Activated naive CD4-positive, alpha-beta T cell treated with anti-CD3 and anti-CD28 coated beads for 36 hours (primary cell): ENCODE measurements around the gene TSPAN7. TPM values are rescaled to one million over a fixed set of nuclear protein-coding genes. Genes with fewer than 3 reads are reported as not detected.
A peak's percentile ranks its signal among the peaks of the same experiment; 100 is the strongest.

Experiments used
- CTCF ChIA-PET: fragments of 350-600 bp; sonication (Branson Sonifier 250); formaldehyde crosslinking; loops from one replicate; lab custom pipeline; 2021; ENCODE audit warnings: antibody characterized with exemption; lab: Charles Lee
- DNase-seq: peaks from one replicate; pipeline ENCODE4 v3.0.0-alpha.2; 2020
- H3K27ac Mint-ChIP-seq: one replicate; pipeline ENCODE4 v1.8.0; 2021; ENCODE audit warnings: mild to moderate bottlenecking, mixed read lengths
- H3K27me3 Mint-ChIP-seq: one replicate; pipeline ENCODE4 v1.8.0; 2021; ENCODE audit warnings: low read depth, mixed read lengths
- H3K36me3 Mint-ChIP-seq: one replicate; pipeline ENCODE4 v1.8.0; 2021; ENCODE audit warnings: low read depth, mixed read lengths
- H3K4me1 Mint-ChIP-seq: one replicate; pipeline ENCODE4 v1.8.0; 2021; ENCODE audit warnings: low read depth, mixed read lengths
- H3K4me3 Mint-ChIP-seq: one replicate; pipeline ENCODE4 v1.8.0; 2021; ENCODE audit warnings: mild to moderate bottlenecking, moderate library complexity, mixed read lengths
- H3K9me3 Mint-ChIP-seq: one replicate; pipeline ENCODE4 v1.8.0; 2021; ENCODE audit warnings: mixed read lengths
- intact Hi-C: fragments of 100-400 bp; cut with micrococcal nuclease; formaldehyde crosslinking; loops from one replicate; pipeline ENCODE4 v1.15.1; 2023
- total RNA-seq, 2 experiments: library from RNA; stranded (reverse); gene quantifications; one replicate each; pipeline ENCODE4 v1.2.3, GENCODE V29; 2021

The TSPAN7 gene
- total RNA-seq, 2 experiments from 2014 or later = 1.8 to 1.9 TPM

DNA sequence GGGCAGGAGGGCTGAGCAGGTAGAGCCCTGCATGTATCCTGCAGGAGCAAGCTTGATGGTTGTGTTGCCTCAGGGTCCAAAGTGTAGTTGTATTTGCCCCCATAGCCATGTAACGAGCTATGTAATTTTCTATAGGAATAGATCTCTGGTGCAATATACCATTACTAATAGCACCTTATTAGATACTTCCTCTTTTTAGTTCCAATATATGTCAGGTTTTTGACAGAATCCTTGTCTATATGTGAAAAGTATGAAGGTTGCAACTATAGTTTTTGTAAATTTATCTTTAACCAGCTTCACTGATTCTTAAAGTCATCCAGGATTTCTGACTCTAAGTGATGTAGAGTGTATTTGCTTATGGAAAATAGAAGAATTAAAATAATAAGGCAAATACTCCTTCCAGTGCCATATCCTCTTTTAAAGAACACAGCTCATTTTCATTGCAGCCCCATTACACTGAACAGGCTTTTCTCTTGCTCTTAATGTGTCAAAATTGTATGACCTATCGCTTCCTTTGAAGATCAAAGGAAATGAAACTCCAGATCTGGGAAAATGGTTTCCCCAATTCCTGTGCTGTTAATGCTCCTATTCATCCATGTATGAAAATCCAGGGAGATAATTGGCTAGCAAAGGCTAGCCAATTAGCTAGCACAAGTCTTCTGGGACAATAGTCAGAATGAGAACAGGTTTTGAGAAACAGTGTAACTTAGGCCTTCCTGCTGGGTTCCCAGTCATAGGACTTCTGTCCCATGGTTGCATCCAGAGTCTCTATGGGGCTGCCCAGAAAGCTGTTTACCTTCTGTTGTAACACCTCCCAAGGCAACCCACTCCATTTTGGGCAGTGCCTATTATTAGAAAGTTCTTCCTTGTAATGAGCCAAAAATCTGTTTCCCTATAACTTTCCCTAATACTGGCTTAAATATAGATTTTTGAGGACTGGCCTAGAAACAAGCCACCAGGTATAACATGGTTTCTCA, 90.6 kb downstream of the TSPAN7 start:
- CTCF ChIA-PET = interaction anchor here (0.9 kb wide), 1 partner anchor 102 kb away, joined by 3 read pairs; no protein-coding TSS in a partner anchor
- Mint-ChIP-seq H3K27ac (no peak overlapping the region), H3K27me3 (no peaks in the 10 kb centered on the region), H3K4me3 (no peak overlapping the region), H3K36me3 (no peaks in the 10 kb centered on the region), H3K4me1 (no peaks in the 10 kb centered on the region), H3K9me3 (no peaks in the 10 kb centered on the region)
- DNase-seq = no peak
- intact Hi-C loops = no loop called here

DNA sequence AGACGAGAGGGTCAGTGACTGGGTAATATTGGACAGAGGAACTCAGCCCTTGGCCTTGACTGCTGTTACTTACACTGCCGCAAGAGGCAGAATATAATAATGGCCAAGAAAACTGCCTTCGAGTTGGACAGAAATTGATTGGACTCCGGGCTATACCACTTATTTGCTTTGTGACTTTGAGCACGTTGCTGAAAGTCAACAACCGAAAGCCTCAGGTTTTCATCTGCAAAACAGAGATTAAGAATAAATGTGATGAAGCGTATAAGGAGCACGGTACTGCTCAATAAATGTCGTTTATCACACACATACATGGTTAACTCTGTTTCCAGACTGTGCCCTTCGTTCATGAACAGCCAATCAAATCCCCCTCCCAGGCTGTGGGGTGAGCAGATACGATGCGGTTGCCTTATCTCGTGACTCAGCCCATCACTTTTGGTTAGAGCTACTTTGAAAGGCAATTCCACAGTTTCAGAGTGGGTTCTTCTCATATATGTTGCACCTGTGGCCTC, 91.6 kb downstream of the TSPAN7 start:
- Mint-ChIP-seq H3K27ac (no peak overlapping the region), H3K4me3 (no peak overlapping the region), H3K9me3 (no peaks in the 10 kb centered on the region), H3K36me3 (no peaks in the 10 kb centered on the region), H3K4me1 (no peaks in the 10 kb centered on the region), H3K27me3 (no peaks in the 10 kb centered on the region)
- no peak for DNase-seq
- intact Hi-C loops = no loop called here
- CTCF ChIA-PET = no interaction called here

DNA sequence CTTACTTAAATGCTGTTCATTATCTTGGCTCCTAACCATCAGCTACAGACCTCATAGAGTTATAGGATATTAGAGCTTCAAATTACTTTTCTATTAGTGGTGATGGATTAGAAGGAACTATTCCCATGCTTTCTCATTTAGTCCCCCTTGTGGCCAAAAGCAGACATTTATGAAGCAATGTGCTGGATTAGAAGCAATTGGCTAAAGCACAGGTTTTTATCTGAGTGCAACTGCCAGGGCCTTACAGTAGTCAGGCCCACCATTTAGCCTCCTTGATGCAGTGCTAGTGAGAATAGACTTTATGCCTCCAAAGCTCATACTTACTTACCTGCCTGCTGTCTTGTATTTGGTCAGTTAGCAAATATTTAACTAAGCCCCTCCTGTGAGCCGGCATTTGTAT, 93.0 kb downstream of the TSPAN7 start:
- intact Hi-C loops = no loop called here
- no peaks in the 10 kb centered on the region for H3K27me3 Mint-ChIP-seq
- H3K4me3 Mint-ChIP-seq = no peak overlapping the region
- H3K9me3 Mint-ChIP-seq = no peaks in the 10 kb centered on the region
- H3K4me1 Mint-ChIP-seq = no peaks in the 10 kb centered on the region
- H3K36me3 Mint-ChIP-seq = no peaks in the 10 kb centered on the region
- DNase-seq = no peak
- CTCF ChIA-PET = interaction anchor here (3.6 kb wide), 1 partner anchor 27 kb away, joined by 10 read pairs; no protein-coding TSS in a partner anchor
- no peak overlapping the region for H3K27ac Mint-ChIP-seq

DNA sequence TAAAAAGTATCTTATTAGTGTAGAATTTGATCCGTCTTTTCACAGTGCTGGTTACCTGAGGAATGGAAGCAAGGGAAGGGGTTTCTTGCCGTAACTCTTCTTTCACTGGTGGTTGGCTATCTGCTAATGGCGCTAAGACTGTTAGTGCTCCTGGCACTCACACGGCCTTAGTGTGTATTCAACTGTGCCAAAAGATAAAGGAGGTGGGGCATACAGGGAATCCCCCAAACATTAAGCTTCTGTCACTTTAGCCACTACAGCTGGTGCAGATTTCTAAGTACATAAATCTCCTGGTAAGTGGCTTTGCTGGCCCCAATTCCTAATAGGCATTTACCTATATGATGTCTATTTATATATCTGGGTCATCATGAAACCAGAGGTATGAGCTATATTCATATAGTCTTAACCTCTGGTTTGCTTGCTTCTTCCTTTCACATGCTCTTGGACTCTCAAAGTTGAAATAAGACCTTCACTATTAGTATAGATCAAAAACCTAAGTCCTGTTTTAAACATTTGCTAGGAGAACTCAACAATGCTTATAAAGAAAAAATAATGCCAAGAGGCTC, 95.1 kb downstream of the TSPAN7 start:
- Mint-ChIP-seq H3K4me1 (no peaks in the 10 kb centered on the region), H3K4me3 (no peak overlapping the region), H3K9me3 (no peaks in the 10 kb centered on the region), H3K36me3 (no peaks in the 10 kb centered on the region), H3K27ac (no peak overlapping the region), H3K27me3 (no peaks in the 10 kb centered on the region)
- intact Hi-C loops = no loop called here
- CTCF ChIA-PET = interaction anchor here (0.7 to 3.6 kb wide), 2 partner anchors 9 to 29 kb away, joined by 3 to 10 read pairs; no protein-coding TSS in a partner anchor
- DNase-seq = no peak

DNA sequence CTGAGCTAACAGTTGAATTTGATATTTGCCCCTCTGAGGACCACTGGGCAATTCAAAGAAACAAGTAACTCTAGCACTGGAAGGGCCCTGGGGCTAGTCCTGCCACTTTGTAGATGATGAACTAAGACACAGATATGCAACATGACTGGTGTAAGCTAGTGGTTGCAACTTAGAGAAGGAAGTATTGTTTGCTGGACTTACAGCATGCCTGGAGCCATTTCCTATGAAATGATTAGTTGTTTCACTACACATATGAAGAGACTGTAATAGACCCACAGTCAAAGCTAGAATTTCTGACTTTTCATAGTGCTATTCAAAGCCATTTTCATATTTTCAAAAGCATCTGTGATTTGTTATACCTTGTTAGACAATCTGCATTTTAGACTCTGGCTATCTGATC, 96.2 kb downstream of the TSPAN7 start:
- Mint-ChIP-seq H3K9me3 (no peaks in the 10 kb centered on the region), H3K4me1 (no peaks in the 10 kb centered on the region), H3K36me3 (no peaks in the 10 kb centered on the region), H3K4me3 (no peak overlapping the region), H3K27ac (no peak overlapping the region), H3K27me3 (no peaks in the 10 kb centered on the region)
- no peak for DNase-seq
- intact Hi-C loops = no loop called here
- CTCF ChIA-PET = interaction anchor here (3.6 kb wide), 1 partner anchor 30 kb away, joined by 10 read pairs; no protein-coding TSS in a partner anchor

DNA sequence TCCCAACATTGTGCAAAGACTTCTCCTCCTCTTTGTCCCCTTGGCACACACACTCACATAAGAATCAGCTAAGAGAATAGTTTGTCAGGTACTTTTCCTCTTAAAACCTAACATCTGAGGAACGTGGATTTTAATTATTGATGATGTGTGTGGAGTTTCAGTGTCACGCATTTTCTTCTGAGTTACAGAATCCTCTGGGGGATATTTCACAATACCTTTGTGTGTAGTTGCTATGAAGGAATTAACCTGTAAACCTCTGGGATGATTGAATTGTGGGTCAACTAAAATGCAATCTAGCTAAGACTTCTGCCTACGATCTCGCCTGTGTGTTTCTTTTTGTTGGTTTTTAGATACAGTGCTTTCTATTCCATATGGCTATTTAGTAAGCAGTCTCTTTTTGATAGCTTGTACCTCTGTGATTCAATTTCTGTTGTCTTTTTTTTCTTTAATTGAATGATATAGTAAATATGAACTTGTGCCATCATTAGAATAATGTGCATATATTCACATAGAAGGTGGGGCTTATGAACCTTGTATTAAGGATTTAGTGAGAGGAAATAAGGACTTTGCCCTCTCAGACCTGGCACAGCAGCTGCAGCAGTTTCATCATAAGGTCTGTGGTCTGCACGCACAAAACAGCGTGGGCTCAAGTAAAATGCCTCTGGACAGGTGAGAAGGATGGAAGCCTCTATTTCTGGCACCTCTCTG, 99.2 kb downstream of the TSPAN7 start:
- intact Hi-C loops = loop anchor here (5.0 to 10.0 kb wide), 2 partner anchors 92 to 324 kb away; no protein-coding TSS in a partner anchor
- CTCF ChIA-PET = no interaction called here

DNA sequence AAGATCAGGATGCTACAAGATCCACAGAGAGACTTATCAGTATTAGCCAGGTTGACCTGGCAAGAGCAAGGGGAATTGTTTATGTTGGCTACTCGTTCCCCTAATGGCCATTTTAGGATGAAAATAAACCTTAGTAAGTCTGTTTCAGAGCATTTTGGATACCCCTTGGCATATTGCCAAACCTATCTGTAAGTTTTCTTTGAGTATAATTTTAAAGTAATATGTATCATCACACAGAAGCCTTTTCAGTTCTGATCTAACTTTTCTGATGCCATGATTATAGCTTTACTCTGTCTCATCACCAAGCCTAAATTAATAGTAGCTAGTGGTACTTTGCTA, 99.7 kb downstream of the TSPAN7 start:
- H3K27ac Mint-ChIP-seq = no peak overlapping the region
- CTCF ChIA-PET = no interaction called here
- intact Hi-C loops = loop anchor here (5.0 to 10.0 kb wide), 2 partner anchors 91 to 324 kb away; no protein-coding TSS in a partner anchor

More for the DNA sequence above, 99.2 kb downstream of the TSPAN7 start:
- no peak for DNase-seq
- Mint-ChIP-seq H3K27ac (no peak overlapping the region), H3K4me1 (no peaks in the 10 kb centered on the region), H3K9me3 (no peaks in the 10 kb centered on the region), H3K27me3 (no peaks in the 10 kb centered on the region), H3K4me3 (no peak overlapping the region), H3K36me3 (no peaks in the 10 kb centered on the region)

DNA sequence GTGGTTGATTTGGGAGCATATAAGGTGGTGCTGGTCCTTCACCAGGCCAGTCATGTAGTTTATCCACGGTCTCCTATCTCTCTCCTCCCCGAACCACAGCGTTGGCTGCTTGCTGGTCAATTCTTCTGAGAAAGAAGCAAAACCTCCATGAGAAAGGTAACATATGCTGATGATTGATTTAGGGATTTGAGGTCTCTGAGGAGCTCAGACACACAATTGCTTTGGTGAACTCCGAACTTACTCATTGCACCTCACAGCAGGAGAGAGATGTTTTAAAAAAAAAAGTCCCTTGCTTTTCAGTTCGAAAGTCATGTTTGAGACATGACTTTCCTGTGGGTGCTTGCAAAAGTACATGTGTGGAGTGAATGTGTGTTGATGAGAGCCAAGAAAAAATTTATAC, 100.2 kb downstream of the TSPAN7 start:
- no peak overlapping the region for H3K4me3 Mint-ChIP-seq
- no peak for DNase-seq
- no peak overlapping the region for H3K27ac Mint-ChIP-seq
- no peaks in the 10 kb centered on the region for H3K36me3 Mint-ChIP-seq
- H3K27me3 Mint-ChIP-seq = no peaks in the 10 kb centered on the region
- no peaks in the 10 kb centered on the region for H3K9me3 Mint-ChIP-seq
- H3K4me1 Mint-ChIP-seq = no peaks in the 10 kb centered on the region
- CTCF ChIA-PET = interaction anchor here (0.6 kb wide), 1 partner anchor 18 kb away, joined by 4 read pairs; no protein-coding TSS in a partner anchor
- intact Hi-C loops = loop anchor here (5.0 to 10.0 kb wide), 2 partner anchors 91 to 323 kb away; no protein-coding TSS in a partner anchor

More for the DNA sequence above, 99.7 kb downstream of the TSPAN7 start:
- Mint-ChIP-seq H3K9me3 (no peaks in the 10 kb centered on the region), H3K4me1 (no peaks in the 10 kb centered on the region), H3K36me3 (no peaks in the 10 kb centered on the region), H3K4me3 (no peak overlapping the region), H3K27me3 (no peaks in the 10 kb centered on the region)
- DNase-seq = no peak

DNA sequence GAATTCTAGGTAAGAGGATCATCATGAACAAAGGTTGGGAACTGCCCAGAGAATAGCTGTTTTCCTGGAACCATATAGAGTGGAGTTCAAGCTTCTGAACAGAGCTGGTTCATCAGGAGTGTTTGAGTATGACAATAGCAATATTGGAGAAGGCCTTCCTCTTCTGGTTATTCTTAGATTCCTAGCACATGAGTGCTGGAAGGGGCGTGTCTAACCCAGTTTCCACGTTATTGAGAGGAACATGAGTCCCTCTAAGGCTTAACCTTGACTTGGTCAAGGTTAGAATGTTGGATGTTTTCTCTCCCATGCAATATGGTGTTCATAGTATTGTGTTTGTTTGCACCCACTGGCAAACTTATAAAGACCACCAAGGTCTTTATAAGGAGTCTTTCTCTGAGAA, 101.3 kb downstream of the TSPAN7 start:
- no peaks in the 10 kb centered on the region for H3K4me1 Mint-ChIP-seq
- H3K4me3 Mint-ChIP-seq = no peak overlapping the region

DNA sequence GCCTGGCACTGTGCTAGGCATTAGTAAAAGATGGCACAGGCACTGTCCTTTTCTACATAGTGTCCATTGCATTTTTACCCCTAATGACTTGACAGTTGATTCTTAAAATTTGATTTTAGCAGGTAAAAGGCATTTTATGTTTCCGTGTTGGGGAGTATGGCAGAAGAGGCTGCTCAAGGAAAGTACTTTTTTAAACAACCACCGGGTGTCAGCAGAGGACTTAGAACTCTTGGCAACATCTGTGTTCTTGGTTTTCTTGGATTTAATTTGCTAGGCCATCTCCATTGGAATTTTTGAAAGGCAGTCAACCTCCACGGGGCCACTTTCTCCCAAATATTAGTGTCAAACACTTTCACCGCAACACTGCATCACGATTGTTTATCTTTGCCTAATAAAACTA, 102.9 kb downstream of the TSPAN7 start:
- no peak overlapping the region for H3K4me3 Mint-ChIP-seq
- CTCF ChIA-PET = interaction anchor here (0.7 to 1.9 kb wide), 2 partner anchors 87 to 319 kb away, joined by 4 read pairs; no protein-coding TSS in a partner anchor

More for the DNA sequence above, 101.3 kb downstream of the TSPAN7 start:
- DNase-seq = no peak
- H3K27me3 Mint-ChIP-seq = no peaks in the 10 kb centered on the region
- intact Hi-C loops = loop anchor here (5.0 to 10.0 kb wide), 2 partner anchors 90 to 322 kb away; no protein-coding TSS in a partner anchor
- H3K36me3 Mint-ChIP-seq = no peaks in the 10 kb centered on the region
- no peaks in the 10 kb centered on the region for H3K9me3 Mint-ChIP-seq
- CTCF ChIA-PET = interaction anchor here (0.6 kb wide), 1 partner anchor 10 kb away, joined by 3 read pairs; no protein-coding TSS in a partner anchor
- H3K27ac Mint-ChIP-seq = no peak overlapping the region

DNA sequence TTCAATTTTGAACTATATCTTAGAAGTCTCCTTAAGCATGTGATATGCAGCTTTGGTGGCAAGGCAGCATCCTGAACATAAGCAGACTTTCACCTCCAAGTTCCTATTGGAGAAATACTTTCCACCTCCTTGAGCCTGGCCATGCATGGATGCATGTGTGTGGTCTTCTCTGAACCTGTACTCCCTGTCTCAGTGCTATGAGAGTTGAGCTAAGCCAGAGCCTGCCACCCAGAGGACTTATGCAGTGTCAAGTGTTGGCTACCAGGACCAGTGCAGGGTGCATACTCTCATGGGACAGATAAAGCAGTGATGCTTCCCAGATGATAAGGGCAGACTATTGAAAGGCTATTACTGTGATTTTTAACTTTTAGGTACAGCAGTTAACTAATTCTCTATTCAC, 105.6 kb downstream of the TSPAN7 start:
- intact Hi-C loops = loop anchor here (10.0 kb wide), 1 partner anchor 318 kb away; no protein-coding TSS in a partner anchor
- no peaks in the 10 kb centered on the region for H3K36me3 Mint-ChIP-seq
- H3K27ac Mint-ChIP-seq = no peak overlapping the region
- CTCF ChIA-PET = interaction anchor here (0.7 kb wide), 1 partner anchor 15 kb away, joined by 4 read pairs; no protein-coding TSS in a partner anchor
- H3K27me3 Mint-ChIP-seq = no peaks in the 10 kb centered on the region
- no peak for DNase-seq
- H3K4me3 Mint-ChIP-seq = no peak overlapping the region
- no peaks in the 10 kb centered on the region for H3K9me3 Mint-ChIP-seq
- peaks cover 4% of the 10 kb centered on the region for H3K4me1 Mint-ChIP-seq

More for the DNA sequence above, 102.9 kb downstream of the TSPAN7 start:
- H3K4me1 Mint-ChIP-seq = no peaks in the 10 kb centered on the region
- peak; percentile 18 for DNase-seq
- no peaks in the 10 kb centered on the region for H3K36me3 Mint-ChIP-seq
- no peaks in the 10 kb centered on the region for H3K9me3 Mint-ChIP-seq
- H3K27ac Mint-ChIP-seq = no peak overlapping the region
- intact Hi-C loops = loop anchor here (2.0 to 10.0 kb wide), 3 partner anchors 88 to 485 kb away; no protein-coding TSS in a partner anchor
- H3K27me3 Mint-ChIP-seq = no peaks in the 10 kb centered on the region
